ENCODE measurements around the gene SYT2.
"Not testable (repeated sequence)": the region's sequence is repeated elsewhere in the genome, so short reads cannot be mapped to it uniquely, and the experiment has no call there.

The SYT2 gene

DNA sequence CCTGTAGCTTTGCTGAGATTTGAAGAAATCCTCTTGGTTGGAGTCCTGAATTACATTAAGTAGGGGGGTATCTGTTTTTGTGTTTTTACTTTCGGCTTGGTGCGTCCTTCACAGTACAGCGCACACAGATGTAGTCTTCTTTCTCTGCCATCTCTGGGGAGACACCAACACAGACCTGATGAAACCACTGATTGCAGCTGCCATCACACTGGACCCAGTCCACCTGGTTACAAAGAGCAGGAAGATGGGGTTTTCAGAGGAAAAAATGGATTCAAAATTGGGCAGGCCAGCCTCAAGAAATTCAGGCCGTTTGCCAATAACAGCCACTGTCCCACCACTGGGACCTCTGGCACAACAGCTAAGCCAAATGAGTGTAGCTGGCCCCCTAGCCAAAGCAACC, 18.7 kb upstream of the SYT2 start:
- Histone ChIP-seq H3K36me3 (ENCODE audit: control insufficient read depth, insufficient read depth, low read length) (peaks cover 55% of the 10 kb centered on the region), H3K4me3 (ENCODE audit: insufficient read depth, low read depth, low read length, poor library complexity, severe bottlenecking) (no peak overlapping the region), H3K4me1 (ENCODE audit: control insufficient read depth, insufficient read depth, low read length, poor library complexity, severe bottlenecking) (no peaks in the 10 kb centered on the region), H3K27me3 (replicated peaks; ENCODE audit: control insufficient read depth, insufficient read depth, low read length, poor library complexity, severe bottlenecking) (no peaks in the 10 kb centered on the region), H3K9me3 (ENCODE audit: control insufficient read depth, low read length) (no peaks in the 10 kb centered on the region), H3K27ac (ENCODE audit: insufficient read depth, low read length, poor library complexity, severe bottlenecking) (no peak overlapping the region)
- DNase-seq: no peak

DNA sequence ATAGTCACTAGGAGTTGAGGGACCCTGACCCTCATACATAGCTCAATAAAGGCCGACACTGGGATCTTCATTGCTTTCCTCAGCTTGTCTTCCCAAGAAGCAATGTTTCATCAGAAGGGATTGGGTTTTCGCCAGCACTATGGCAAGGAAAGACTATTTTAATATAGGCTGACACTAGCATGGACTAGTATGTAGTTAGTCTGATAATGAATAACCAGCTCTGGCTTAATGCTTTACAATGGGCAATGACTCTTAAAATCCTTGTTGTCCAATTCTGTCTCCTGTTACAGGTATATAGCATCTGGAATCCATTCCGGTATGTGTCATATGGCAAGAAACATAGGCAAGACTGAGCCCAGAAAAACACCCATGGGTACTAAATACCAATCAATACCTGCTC, 15.3 kb upstream of the SYT2 start:
- H3K36me3 ChIP-seq (ENCODE audit: control insufficient read depth, insufficient read depth, low read length): peaks cover 22% of the 10 kb centered on the region
- H3K27me3 ChIP-seq (replicated peaks; ENCODE audit: control insufficient read depth, insufficient read depth, low read length, poor library complexity, severe bottlenecking): no peaks in the 10 kb centered on the region
- no peak overlapping the region for H3K4me3 ChIP-seq (ENCODE audit: insufficient read depth, low read depth, low read length, poor library complexity, severe bottlenecking)
- H3K27ac ChIP-seq (ENCODE audit: insufficient read depth, low read length, poor library complexity, severe bottlenecking): no peak overlapping the region
- DNase-seq: no peak
- H3K4me1 ChIP-seq (ENCODE audit: control insufficient read depth, insufficient read depth, low read length, poor library complexity, severe bottlenecking): no peaks in the 10 kb centered on the region
- H3K9me3 ChIP-seq (ENCODE audit: control insufficient read depth, low read length): no peaks in the 10 kb centered on the region

DNA sequence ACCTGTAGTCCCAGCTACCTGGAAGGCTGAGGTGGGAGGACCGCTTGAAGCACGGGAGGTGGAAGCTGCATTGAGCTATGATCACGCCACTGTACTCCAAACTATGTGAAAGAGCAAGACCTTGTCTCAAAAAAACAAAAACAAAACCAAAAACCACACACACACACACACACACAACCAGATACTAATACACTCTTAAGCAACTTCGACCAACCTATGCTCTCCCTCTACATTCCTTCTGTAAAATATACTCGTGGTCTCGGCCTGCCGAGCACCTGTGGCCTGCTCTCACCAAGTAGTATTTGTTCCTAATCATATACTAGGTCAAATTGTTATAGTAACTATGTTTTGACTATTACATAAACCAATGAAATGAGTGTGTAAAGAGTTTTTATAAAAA, 13.5 kb upstream of the SYT2 start:
- Histone ChIP-seq H3K9me3 (ENCODE audit: control insufficient read depth, low read length) (no peaks in the 10 kb centered on the region), H3K4me3 (ENCODE audit: insufficient read depth, low read depth, low read length, poor library complexity, severe bottlenecking) (no peak overlapping the region), H3K36me3 (ENCODE audit: control insufficient read depth, insufficient read depth, low read length) (peaks cover 4% of the 10 kb centered on the region), H3K4me1 (ENCODE audit: control insufficient read depth, insufficient read depth, low read length, poor library complexity, severe bottlenecking) (no peaks in the 10 kb centered on the region), H3K27ac (ENCODE audit: insufficient read depth, low read length, poor library complexity, severe bottlenecking) (no peak overlapping the region), H3K27me3 (replicated peaks; ENCODE audit: control insufficient read depth, insufficient read depth, low read length, poor library complexity, severe bottlenecking) (no peaks in the 10 kb centered on the region)
- DNase-seq: no peak

DNA sequence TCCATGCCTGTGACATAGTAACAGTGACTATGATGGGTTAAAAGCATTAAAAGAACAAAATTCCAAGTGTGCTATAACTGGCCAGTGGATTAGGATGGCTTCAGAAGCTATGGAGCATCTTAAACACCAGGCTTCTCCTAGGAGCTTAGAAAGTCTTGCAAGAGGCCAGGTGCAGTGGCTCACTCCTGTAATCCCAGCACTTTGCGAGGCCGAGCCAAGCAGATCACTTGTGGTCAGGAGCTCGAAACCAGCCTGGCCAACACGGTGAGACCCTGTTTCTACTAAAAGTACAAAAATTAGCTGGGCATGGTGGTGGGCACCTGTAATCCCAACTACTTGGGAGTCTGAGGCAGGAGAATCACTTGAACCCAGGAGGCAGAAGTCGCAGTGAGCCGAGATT, 12.8 kb upstream of the SYT2 start:
- not testable (repeated sequence) for H3K36me3 ChIP-seq (ENCODE audit: control insufficient read depth, insufficient read depth, low read length); H3K4me3 ChIP-seq (ENCODE audit: insufficient read depth, low read depth, low read length, poor library complexity, severe bottlenecking); DNase-seq; H3K9me3 ChIP-seq (ENCODE audit: control insufficient read depth, low read length); H3K27ac ChIP-seq (ENCODE audit: insufficient read depth, low read length, poor library complexity, severe bottlenecking); H3K27me3 ChIP-seq (replicated peaks; ENCODE audit: control insufficient read depth, insufficient read depth, low read length, poor library complexity, severe bottlenecking); H3K4me1 ChIP-seq (ENCODE audit: control insufficient read depth, insufficient read depth, low read length, poor library complexity, severe bottlenecking)

DNA sequence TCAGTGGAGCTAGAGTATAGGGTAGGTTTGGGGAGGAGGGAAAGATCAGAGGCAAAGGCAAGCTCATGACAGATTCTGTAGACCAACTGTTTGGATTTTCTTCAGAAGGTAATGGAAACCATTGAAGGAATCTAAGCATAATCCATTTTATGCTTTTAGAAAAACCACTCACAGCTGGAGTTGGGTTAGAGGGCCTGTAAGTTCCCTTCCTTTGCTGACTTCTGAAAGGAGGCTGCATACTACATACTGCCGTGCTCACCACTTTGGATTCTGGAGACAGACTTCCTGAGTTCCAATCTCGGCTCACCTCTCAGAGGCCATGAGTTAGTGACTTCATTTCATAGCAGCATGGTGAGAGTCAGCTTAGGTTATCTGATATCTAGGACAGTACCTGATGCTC, 6.4 kb upstream of the SYT2 start:
- Histone ChIP-seq H3K36me3 (ENCODE audit: control insufficient read depth, insufficient read depth, low read length) (no peaks in the 10 kb centered on the region), H3K4me3 (ENCODE audit: insufficient read depth, low read depth, low read length, poor library complexity, severe bottlenecking) (no peak overlapping the region), H3K9me3 (ENCODE audit: control insufficient read depth, low read length) (no peaks in the 10 kb centered on the region), H3K27me3 (replicated peaks; ENCODE audit: control insufficient read depth, insufficient read depth, low read length, poor library complexity, severe bottlenecking) (no peaks in the 10 kb centered on the region), H3K4me1 (ENCODE audit: control insufficient read depth, insufficient read depth, low read length, poor library complexity, severe bottlenecking) (no peaks in the 10 kb centered on the region), H3K27ac (ENCODE audit: insufficient read depth, low read length, poor library complexity, severe bottlenecking) (no peak overlapping the region)
- no peak for DNase-seq

DNA sequence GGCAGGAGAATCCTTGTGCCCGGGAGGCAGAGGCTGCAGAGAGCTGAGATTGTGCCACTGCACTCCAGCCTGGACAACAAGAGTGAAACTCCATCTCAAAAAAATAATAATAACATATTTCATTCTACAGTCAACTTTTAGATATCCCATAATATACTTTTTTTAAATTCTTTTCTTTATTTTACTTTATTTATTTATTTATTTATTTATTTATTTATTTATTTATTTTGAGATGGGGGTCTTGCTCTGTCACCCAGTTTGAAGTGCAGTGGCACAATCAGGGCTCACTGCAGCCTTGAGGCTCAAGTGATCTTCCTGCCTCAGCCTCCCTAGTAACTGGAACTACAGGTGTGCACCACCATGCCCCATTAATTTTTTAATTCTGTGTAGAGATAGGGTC, 3.9 kb upstream of the SYT2 start:
- H3K27me3 ChIP-seq (replicated peaks; ENCODE audit: control insufficient read depth, insufficient read depth, low read length, poor library complexity, severe bottlenecking): peaks cover 21% of the 10 kb centered on the region

DNA sequence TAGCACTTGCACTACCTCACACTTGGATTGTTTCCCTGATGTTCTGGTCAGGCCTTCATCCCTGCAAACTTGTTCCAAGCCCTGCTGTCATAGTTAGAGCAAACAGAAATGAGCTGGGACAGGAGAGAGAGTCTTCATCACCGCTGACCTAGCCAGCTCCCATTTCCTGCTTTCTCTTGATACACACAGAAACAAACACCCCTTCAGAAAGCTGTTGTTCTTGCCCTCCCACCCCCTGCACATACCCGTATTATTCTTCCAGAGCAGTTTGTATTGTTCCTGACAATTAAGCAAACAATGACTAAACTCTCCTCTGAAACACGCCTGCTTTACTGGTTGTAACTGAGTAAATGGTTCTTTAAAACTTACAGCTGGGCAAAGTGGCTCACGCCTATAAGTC, 2.9 kb upstream of the SYT2 start:
- Histone ChIP-seq H3K36me3 (ENCODE audit: control insufficient read depth, insufficient read depth, low read length) (no peaks in the 10 kb centered on the region), H3K4me3 (ENCODE audit: insufficient read depth, low read depth, low read length, poor library complexity, severe bottlenecking) (no peak overlapping the region), H3K4me1 (ENCODE audit: control insufficient read depth, insufficient read depth, low read length, poor library complexity, severe bottlenecking) (peaks cover 4% of the 10 kb centered on the region), H3K27ac (ENCODE audit: insufficient read depth, low read length, poor library complexity, severe bottlenecking) (no peak overlapping the region), H3K27me3 (replicated peaks; ENCODE audit: control insufficient read depth, insufficient read depth, low read length, poor library complexity, severe bottlenecking) (peaks cover 27% of the 10 kb centered on the region), H3K9me3 (ENCODE audit: control insufficient read depth, low read length) (no peaks in the 10 kb centered on the region)
- DNase-seq: no peak

More for the DNA sequence above, 3.9 kb upstream of the SYT2 start:
- not testable (repeated sequence) for DNase-seq; H3K36me3 ChIP-seq (ENCODE audit: control insufficient read depth, insufficient read depth, low read length); H3K27ac ChIP-seq (ENCODE audit: insufficient read depth, low read length, poor library complexity, severe bottlenecking); H3K4me1 ChIP-seq (ENCODE audit: control insufficient read depth, insufficient read depth, low read length, poor library complexity, severe bottlenecking); H3K4me3 ChIP-seq (ENCODE audit: insufficient read depth, low read depth, low read length, poor library complexity, severe bottlenecking); H3K9me3 ChIP-seq (ENCODE audit: control insufficient read depth, low read length)

DNA sequence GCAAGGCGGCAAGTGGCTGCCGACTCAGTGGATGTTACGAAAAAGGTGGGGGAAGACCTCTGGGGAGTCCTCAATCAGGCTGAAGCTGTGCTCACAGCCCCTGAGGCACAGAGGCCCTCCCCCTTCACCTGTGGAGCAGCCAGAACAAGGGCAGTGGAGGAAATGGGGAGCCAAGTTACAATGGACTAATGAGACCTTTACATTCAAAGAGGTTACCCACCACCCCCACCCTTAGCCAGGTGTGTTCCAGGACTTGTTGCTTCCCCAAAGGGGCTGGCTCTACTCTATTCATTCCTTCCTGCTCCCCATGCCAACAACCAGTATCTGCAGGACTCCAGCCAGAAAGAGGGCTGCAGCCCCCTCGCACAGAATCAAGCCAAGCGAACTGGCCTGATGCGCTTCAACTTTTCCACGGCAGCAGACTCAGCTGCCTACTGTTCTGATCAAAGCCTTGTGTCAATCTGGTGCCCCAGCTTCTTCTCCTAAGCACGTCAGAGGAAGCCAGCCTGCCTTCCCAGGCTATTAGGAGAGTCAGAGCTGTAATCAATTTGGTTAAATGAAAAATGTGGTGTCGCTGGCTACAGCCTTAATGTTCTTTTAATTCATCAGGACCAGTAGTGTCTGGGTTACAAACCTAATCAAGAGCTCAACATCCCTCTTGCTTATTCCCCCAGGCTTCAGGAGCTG, 1.8 kb upstream of the SYT2 start:
- H3K36me3 ChIP-seq (ENCODE audit: control insufficient read depth, insufficient read depth, low read length): no peaks in the 10 kb centered on the region
- peaks cover 27% of the 10 kb centered on the region for H3K27me3 ChIP-seq (replicated peaks; ENCODE audit: control insufficient read depth, insufficient read depth, low read length, poor library complexity, severe bottlenecking)
- no peak for DNase-seq
- peaks cover 4% of the 10 kb centered on the region for H3K4me1 ChIP-seq (ENCODE audit: control insufficient read depth, insufficient read depth, low read length, poor library complexity, severe bottlenecking)
- no peak overlapping the region for H3K4me3 ChIP-seq (ENCODE audit: insufficient read depth, low read depth, low read length, poor library complexity, severe bottlenecking)
- H3K27ac ChIP-seq (ENCODE audit: insufficient read depth, low read length, poor library complexity, severe bottlenecking): no peak overlapping the region
- H3K9me3 ChIP-seq (ENCODE audit: control insufficient read depth, low read length): no peaks in the 10 kb centered on the region

DNA sequence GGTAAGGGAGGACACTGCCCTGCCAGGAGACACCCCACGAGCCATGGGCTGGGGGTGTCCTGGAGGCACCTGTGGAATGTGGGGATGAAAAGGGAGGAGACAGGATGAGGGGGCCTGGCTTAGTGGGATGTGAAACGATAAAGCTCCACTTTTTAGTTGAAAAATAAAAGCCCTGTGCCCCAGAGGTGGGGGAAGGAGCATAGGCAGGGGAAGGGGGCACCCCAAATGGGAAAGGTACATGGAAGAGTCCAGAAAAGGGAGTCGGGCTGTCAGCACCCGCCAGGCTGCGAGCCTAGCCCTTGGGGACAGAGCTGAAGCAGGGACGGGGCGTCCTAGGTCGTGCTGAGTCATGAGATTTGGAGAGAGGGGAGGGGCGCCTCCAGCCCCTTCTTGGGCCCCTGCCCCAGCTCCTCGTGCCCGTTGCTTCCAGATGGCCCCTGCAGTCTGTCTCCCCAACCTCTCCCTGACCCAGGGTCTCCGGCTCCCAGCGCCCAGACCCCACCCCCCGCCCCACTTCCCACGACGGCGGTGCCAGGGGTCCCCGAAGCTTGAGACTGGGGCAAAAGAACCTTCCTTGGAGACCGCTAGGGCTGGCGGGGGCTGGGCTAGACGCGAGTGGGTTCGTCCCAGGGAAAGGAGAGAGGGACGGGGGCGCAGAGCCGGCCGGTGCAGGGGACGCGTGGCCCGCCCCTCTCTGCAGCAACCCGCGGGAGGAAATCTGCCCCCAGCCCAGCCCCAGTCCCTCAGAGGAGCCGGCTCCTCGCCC, 795 bp downstream of the SYT2 start:
- DNase-seq: no peak
- Histone ChIP-seq H3K4me1 (ENCODE audit: control insufficient read depth, insufficient read depth, low read length, poor library complexity, severe bottlenecking) (peaks cover 4% of the 10 kb centered on the region), H3K4me3 (ENCODE audit: insufficient read depth, low read depth, low read length, poor library complexity, severe bottlenecking) (no peak overlapping the region), H3K36me3 (ENCODE audit: control insufficient read depth, insufficient read depth, low read length) (no peaks in the 10 kb centered on the region), H3K27me3 (replicated peaks; ENCODE audit: control insufficient read depth, insufficient read depth, low read length, poor library complexity, severe bottlenecking) (peaks cover 27% of the 10 kb centered on the region), H3K27ac (ENCODE audit: insufficient read depth, low read length, poor library complexity, severe bottlenecking) (no peak overlapping the region), H3K9me3 (ENCODE audit: control insufficient read depth, low read length) (no peaks in the 10 kb centered on the region)

DNA sequence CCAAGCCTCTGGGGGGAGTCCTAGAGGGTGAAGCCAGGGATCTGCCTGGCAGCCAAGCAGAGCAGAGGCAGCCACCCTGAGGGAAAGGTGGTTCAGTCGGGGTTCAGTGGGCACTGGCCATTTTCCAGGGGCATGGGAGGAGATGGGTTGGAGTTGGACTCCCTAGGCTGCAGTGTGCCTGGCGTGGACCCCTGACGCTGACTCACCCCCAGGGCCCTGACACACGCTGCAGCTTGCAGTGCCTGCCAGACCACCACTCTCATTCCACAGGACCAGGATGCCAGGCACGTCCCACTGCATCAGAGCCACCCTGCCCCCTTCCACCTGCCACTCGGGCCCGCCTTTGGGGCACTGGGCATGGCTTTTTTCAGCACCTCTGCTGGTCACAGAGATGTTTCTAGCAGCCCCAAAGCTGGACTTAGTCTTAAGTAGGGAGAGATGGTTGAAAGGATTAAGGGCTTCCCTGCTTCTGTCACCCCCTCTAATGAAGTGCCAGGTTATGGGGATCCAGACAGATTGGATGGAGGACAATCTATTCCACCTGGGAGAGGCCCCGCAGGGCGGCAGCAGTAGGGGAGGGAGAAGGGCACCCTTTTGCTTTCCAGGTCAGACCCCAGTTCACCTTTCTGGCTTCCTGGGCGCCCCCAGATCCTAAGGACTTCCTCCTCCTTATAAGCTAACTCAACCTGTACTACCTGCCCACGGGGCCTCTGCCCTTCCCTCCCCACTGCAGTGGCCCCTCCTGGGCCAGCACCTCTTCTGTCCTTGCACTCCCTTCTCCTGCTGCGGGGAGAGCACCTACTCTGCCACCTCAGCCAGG, 1.6 kb downstream of the SYT2 start:
- DNase-seq: no peak
- no peaks in the 10 kb centered on the region for H3K36me3 ChIP-seq (ENCODE audit: control insufficient read depth, insufficient read depth, low read length)
- no peaks in the 10 kb centered on the region for H3K9me3 ChIP-seq (ENCODE audit: control insufficient read depth, low read length)
- H3K27ac ChIP-seq (ENCODE audit: insufficient read depth, low read length, poor library complexity, severe bottlenecking): no peak overlapping the region
- peaks cover 4% of the 10 kb centered on the region for H3K4me1 ChIP-seq (ENCODE audit: control insufficient read depth, insufficient read depth, low read length, poor library complexity, severe bottlenecking)
- H3K4me3 ChIP-seq (ENCODE audit: insufficient read depth, low read depth, low read length, poor library complexity, severe bottlenecking): no peak overlapping the region
- H3K27me3 ChIP-seq (replicated peaks; ENCODE audit: control insufficient read depth, insufficient read depth, low read length, poor library complexity, severe bottlenecking): peaks cover 27% of the 10 kb centered on the region
